Measurements from ENCODE around the gene ROCK1.

ROCK1 gene

DNA sequence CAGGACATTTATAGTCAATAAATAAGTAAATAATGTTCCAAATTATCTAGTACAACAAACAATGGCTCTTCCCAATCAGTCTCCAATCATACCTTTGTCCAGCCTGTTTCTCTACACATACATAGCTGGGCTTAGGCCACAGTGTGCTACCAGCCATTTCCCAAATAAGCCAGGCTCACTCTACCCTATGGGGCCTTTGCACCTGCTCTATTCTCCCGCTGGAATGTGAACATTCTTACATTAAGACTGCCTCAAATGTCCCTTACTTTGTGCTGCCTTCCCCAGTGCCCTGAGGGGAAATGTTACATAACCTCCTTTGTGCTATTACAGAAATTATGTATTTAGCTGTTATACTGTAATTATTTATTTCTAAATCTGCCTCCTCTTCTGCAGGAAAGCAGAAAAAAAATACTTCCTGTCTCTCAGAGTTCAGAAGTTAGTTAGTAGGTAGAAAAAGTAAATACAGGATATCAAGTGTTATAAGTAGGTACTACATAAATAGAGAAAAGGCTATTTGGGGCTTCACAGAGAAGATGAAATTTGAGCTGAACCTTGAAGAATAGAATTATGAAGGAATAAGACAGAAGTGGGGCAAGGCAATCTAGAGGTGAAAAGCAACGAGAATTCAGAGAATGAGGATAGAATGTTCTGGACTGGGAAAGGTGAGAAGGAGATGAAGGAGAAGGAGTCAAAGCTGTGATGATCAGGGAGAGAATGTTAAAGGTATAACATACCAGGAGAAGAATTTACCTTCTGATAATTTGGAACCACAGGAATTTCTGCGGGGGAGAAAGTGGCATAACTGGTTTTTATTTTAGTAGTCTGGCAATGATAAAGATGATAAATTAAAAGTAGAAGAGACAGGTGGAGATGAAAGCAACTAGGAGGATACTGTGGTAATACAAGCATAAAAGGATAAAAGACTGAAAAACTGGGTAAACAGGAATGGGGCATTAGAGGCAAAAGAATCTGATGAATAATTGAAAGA is 37.0 kb downstream of the ROCK1 start:
- no peaks in the 10 kb centered on the region for H3K9me3 ChIP-seq (ENCODE audit: control insufficient read depth, insufficient read depth, low read depth, low read length)
- no peak overlapping the region for H3K27ac ChIP-seq (ENCODE audit: low read depth, low read length)
- no peaks in the 10 kb centered on the region for H3K27me3 ChIP-seq (ENCODE audit: control insufficient read depth, insufficient read depth, low read length)
- H3K36me3 ChIP-seq (ENCODE audit: control insufficient read depth, insufficient read depth, low read length): no peaks in the 10 kb centered on the region
- no peak overlapping the region for H3K4me3 ChIP-seq (ENCODE audit: low read depth, low read length)
- H3K4me1 ChIP-seq (ENCODE audit: control insufficient read depth, insufficient read depth, low read length): no peaks in the 10 kb centered on the region
- H3K9ac ChIP-seq (ENCODE audit: low read length): no peak overlapping the region

DNA sequence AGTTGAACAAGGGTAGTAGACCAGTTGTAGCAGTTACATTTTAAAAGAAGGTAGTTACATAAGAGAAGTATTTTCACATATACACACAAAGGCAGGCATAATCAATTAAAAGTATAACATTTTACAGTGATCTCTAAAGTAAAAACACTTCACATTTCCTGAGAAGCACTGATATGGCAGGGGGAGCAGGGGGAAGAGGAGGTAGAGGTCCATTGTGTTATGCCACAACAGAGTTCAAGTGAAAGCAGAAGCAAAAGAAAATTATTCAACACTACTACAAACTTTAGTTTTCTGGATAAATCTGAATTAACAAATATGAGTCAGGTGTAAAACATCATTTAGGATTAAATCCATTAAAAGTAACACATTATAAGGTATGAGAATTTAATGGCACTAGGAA is 38.4 kb downstream of the ROCK1 start:
- no peaks in the 10 kb centered on the region for H3K9me3 ChIP-seq (ENCODE audit: control insufficient read depth, insufficient read depth, low read depth, low read length)
- no peak overlapping the region for H3K27ac ChIP-seq (ENCODE audit: low read depth, low read length)
- no peaks in the 10 kb centered on the region for H3K36me3 ChIP-seq (ENCODE audit: control insufficient read depth, insufficient read depth, low read length)
- no peaks in the 10 kb centered on the region for H3K4me1 ChIP-seq (ENCODE audit: control insufficient read depth, insufficient read depth, low read length)
- H3K27me3 ChIP-seq (ENCODE audit: control insufficient read depth, insufficient read depth, low read length): no peaks in the 10 kb centered on the region
- no peak overlapping the region for H3K9ac ChIP-seq (ENCODE audit: low read length)
- H3K4me3 ChIP-seq (ENCODE audit: low read depth, low read length): no peak overlapping the region

DNA sequence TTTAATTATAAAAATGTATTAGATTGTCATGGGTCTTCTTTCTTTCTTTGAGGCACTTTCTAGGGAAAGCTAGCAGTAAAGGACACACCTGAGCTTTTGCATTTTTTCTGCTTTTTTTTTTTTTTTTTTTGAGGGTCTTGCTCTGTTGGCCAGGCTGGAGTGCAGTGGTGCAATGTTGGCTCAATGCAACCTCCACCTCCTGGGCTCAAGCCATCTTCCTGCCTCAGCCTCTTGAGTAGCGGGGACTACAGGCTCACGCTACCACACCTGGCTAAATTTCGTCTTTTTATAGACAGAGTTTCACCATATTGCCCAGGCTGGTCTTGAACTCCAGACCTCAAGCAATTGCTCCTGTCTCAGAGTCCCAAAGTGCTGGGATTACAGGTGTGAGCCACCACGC is 40.5 kb downstream of the ROCK1 start:
- H3K4me1 ChIP-seq (ENCODE audit: control insufficient read depth, insufficient read depth, low read length): no peaks in the 10 kb centered on the region
- no peak overlapping the region for H3K9ac ChIP-seq (ENCODE audit: low read length)
- H3K36me3 ChIP-seq (ENCODE audit: control insufficient read depth, insufficient read depth, low read length): no peaks in the 10 kb centered on the region
- H3K4me3 ChIP-seq (ENCODE audit: low read depth, low read length): no peak overlapping the region
- H3K27me3 ChIP-seq (ENCODE audit: control insufficient read depth, insufficient read depth, low read length): no peaks in the 10 kb centered on the region
- no peaks in the 10 kb centered on the region for H3K9me3 ChIP-seq (ENCODE audit: control insufficient read depth, insufficient read depth, low read depth, low read length)
- no peak overlapping the region for H3K27ac ChIP-seq (ENCODE audit: low read depth, low read length)

DNA sequence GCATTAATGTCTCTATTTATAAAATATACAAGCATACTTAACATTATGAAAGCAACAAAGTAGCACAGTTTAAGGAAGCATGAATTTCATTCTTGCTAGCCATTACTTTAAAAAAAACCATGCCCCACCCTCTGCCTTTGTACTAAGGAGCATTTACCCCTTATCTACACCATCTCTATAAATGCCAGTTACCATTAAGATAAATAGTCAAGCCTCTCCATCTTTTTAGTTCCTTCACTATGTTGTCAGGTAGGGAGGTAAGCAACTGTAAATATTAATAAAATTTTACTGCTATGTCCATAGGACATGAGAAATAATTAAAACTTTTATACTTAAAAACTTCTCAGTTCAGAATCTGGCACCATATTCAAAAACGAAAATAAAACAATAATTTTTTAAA is 42.1 kb downstream of the ROCK1 start:
- Histone ChIP-seq H3K9me3 (ENCODE audit: control insufficient read depth, insufficient read depth, low read depth, low read length) (no peaks in the 10 kb centered on the region), H3K4me3 (ENCODE audit: low read depth, low read length) (no peak overlapping the region), H3K9ac (ENCODE audit: low read length) (no peak overlapping the region), H3K27me3 (ENCODE audit: control insufficient read depth, insufficient read depth, low read length) (no peaks in the 10 kb centered on the region), H3K27ac (ENCODE audit: low read depth, low read length) (no peak overlapping the region), H3K4me1 (ENCODE audit: control insufficient read depth, insufficient read depth, low read length) (no peaks in the 10 kb centered on the region), H3K36me3 (ENCODE audit: control insufficient read depth, insufficient read depth, low read length) (no peaks in the 10 kb centered on the region)

DNA sequence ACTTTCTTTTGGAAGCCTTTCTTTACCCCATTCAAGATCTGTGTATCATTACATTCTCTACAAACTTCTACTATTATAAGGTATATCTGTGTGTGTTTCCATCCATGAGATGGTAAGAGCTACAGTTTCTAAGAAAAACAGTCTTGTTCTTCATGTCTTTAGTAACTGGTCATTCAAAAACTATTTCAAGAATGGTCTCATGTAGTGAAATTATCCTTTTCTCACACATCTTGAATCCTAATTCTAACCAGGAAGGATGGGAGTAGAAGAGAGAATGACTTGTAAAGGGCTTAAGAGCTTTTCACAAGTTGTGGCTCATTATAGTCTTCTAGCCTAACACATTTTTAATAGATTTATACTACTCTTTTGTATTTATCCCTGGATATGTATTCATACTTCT is 47.3 kb downstream of the ROCK1 start:
- Histone ChIP-seq H3K9me3 (ENCODE audit: control insufficient read depth, insufficient read depth, low read depth, low read length) (no peaks in the 10 kb centered on the region), H3K36me3 (ENCODE audit: control insufficient read depth, insufficient read depth, low read length) (no peaks in the 10 kb centered on the region), H3K4me3 (ENCODE audit: low read depth, low read length) (no peak overlapping the region), H3K4me1 (ENCODE audit: control insufficient read depth, insufficient read depth, low read length) (no peaks in the 10 kb centered on the region), H3K27ac (ENCODE audit: low read depth, low read length) (no peak overlapping the region), H3K27me3 (ENCODE audit: control insufficient read depth, insufficient read depth, low read length) (no peaks in the 10 kb centered on the region), H3K9ac (ENCODE audit: low read length) (no peak overlapping the region)

DNA sequence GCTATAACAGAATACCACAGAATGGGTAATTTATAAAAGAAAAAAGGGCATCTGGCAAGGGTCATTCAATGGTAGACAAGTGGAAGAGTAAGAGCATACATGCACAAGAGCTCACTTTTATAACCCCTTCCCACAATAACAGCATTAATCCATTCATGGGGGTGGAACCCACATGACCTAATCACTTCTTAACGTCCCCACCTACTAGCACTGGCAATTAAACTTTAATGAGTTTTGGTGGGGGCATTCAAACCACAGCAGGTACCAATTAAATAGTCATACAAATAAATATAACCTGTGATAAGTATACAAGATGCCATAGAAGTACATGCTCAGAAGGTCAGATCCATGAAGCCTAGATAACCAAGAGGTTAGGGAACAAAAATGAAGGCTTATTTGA is 48.6 kb downstream of the ROCK1 start:
- no peaks in the 10 kb centered on the region for H3K27me3 ChIP-seq (ENCODE audit: control insufficient read depth, insufficient read depth, low read length)
- H3K4me3 ChIP-seq (ENCODE audit: low read depth, low read length): no peak overlapping the region
- H3K36me3 ChIP-seq (ENCODE audit: control insufficient read depth, insufficient read depth, low read length): no peaks in the 10 kb centered on the region
- H3K9me3 ChIP-seq (ENCODE audit: control insufficient read depth, insufficient read depth, low read depth, low read length): no peaks in the 10 kb centered on the region
- H3K27ac ChIP-seq (ENCODE audit: low read depth, low read length): no peak overlapping the region
- H3K4me1 ChIP-seq (ENCODE audit: control insufficient read depth, insufficient read depth, low read length): no peaks in the 10 kb centered on the region
- H3K9ac ChIP-seq (ENCODE audit: low read length): no peak overlapping the region

DNA sequence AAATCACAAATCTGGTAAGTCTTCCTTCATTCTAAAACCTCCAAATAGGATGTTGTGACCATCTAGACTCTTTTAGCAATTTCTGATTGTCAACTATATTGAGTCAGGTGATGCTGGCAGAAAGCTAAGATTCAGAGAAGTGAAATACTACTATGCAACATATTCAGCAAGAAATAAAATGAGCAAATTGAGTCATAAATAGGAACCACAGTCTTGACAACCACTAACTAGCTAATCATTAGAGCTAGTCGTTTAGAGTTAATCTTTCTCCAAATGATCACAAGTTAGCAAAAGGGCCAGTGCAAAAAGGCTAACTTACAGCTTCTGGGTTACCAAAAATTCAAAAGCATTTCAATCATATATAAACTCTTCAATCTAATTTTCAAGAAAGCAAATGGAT is 54.5 kb downstream of the ROCK1 start:
- H3K36me3 ChIP-seq (ENCODE audit: control insufficient read depth, insufficient read depth, low read length): no peaks in the 10 kb centered on the region
- no peaks in the 10 kb centered on the region for H3K4me1 ChIP-seq (ENCODE audit: control insufficient read depth, insufficient read depth, low read length)
- no peak overlapping the region for H3K4me3 ChIP-seq (ENCODE audit: low read depth, low read length)
- no peaks in the 10 kb centered on the region for H3K27me3 ChIP-seq (ENCODE audit: control insufficient read depth, insufficient read depth, low read length)
- no peak overlapping the region for H3K9ac ChIP-seq (ENCODE audit: low read length)
- H3K9me3 ChIP-seq (ENCODE audit: control insufficient read depth, insufficient read depth, low read depth, low read length): no peaks in the 10 kb centered on the region
- H3K27ac ChIP-seq (ENCODE audit: low read depth, low read length): no peak overlapping the region

DNA sequence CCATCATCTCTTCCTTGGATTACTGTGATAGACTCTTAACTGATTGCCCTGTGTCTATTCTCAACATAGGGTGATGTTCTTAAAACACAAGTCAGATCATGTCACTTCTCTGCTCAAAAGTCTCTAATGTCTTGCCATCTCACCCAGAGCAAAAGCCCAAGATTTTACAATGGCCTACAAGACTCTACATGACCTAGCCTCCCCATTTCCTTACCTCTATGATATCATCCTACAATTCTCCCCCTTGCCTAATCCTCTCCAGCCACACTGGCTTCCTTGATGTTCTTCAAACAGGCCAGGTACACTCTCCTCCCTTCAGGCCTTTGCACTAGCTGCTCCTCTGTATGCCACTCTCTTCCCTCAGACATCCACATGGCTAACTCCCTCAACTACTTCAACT is 55.1 kb downstream of the ROCK1 start:
- no peaks in the 10 kb centered on the region for H3K9me3 ChIP-seq (ENCODE audit: control insufficient read depth, insufficient read depth, low read depth, low read length)
- no peak overlapping the region for H3K4me3 ChIP-seq (ENCODE audit: low read depth, low read length)
- no peaks in the 10 kb centered on the region for H3K4me1 ChIP-seq (ENCODE audit: control insufficient read depth, insufficient read depth, low read length)
- no peaks in the 10 kb centered on the region for H3K36me3 ChIP-seq (ENCODE audit: control insufficient read depth, insufficient read depth, low read length)
- no peak overlapping the region for H3K27ac ChIP-seq (ENCODE audit: low read depth, low read length)
- H3K9ac ChIP-seq (ENCODE audit: low read length): no peak overlapping the region
- no peaks in the 10 kb centered on the region for H3K27me3 ChIP-seq (ENCODE audit: control insufficient read depth, insufficient read depth, low read length)

DNA sequence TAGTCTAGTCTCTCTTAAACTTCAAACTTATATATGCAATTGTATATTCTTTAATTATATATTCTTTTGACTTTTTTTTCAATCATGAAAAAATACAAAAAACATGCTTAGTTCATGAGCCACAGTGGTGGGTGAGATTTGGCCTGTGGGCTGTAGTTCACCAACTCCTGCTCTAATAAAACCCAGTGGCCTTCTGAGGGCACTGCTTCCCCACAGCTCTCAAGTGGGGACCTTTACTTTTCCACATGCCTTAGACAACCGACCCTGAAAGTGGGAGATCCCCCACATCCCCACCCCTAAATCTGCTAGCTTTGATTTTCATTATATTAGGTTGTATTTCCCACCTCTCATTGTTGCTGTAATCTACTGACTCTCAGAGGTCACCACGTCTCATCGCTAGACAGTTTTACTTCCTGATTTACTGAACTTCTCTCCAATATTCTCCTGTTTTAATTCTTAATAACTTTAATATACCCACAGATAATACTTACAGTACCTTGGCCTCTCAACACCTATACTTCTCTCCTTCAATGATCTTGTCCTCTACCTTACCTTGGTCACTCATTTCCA is 57.3 kb downstream of the ROCK1 start:
- Histone ChIP-seq H3K27ac (ENCODE audit: low read depth, low read length) (no peak overlapping the region), H3K27me3 (ENCODE audit: control insufficient read depth, insufficient read depth, low read length) (no peaks in the 10 kb centered on the region), H3K9me3 (ENCODE audit: control insufficient read depth, insufficient read depth, low read depth, low read length) (no peaks in the 10 kb centered on the region), H3K36me3 (ENCODE audit: control insufficient read depth, insufficient read depth, low read length) (no peaks in the 10 kb centered on the region), H3K4me1 (ENCODE audit: control insufficient read depth, insufficient read depth, low read length) (no peaks in the 10 kb centered on the region), H3K9ac (ENCODE audit: low read length) (no peak overlapping the region), H3K4me3 (ENCODE audit: low read depth, low read length) (no peak overlapping the region)

DNA sequence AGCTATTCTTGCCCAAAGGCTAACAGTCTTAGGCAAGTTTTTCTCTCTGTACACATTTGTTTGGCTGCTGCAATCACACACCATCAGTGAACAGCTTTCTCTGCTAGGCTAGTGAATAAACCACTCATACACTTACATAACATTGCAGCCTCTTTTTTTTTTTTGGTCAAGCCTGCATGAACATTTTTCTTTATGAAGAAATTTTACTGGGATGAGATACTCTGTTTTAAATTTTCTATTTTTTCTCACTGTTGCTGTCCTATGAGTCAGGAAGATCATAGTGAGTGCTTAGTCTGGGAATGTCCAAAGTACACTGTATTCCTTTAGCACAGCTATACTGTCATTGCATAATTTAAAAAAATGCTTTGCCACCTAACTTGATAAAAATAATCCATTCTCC is 58.5 kb downstream of the ROCK1 start:
- no peak overlapping the region for H3K4me3 ChIP-seq (ENCODE audit: low read depth, low read length)
- no peaks in the 10 kb centered on the region for H3K36me3 ChIP-seq (ENCODE audit: control insufficient read depth, insufficient read depth, low read length)
- no peaks in the 10 kb centered on the region for H3K9me3 ChIP-seq (ENCODE audit: control insufficient read depth, insufficient read depth, low read depth, low read length)
- H3K27ac ChIP-seq (ENCODE audit: low read depth, low read length): no peak overlapping the region
- no peaks in the 10 kb centered on the region for H3K27me3 ChIP-seq (ENCODE audit: control insufficient read depth, insufficient read depth, low read length)
- H3K9ac ChIP-seq (ENCODE audit: low read length): no peak overlapping the region
- no peaks in the 10 kb centered on the region for H3K4me1 ChIP-seq (ENCODE audit: control insufficient read depth, insufficient read depth, low read length)

DNA sequence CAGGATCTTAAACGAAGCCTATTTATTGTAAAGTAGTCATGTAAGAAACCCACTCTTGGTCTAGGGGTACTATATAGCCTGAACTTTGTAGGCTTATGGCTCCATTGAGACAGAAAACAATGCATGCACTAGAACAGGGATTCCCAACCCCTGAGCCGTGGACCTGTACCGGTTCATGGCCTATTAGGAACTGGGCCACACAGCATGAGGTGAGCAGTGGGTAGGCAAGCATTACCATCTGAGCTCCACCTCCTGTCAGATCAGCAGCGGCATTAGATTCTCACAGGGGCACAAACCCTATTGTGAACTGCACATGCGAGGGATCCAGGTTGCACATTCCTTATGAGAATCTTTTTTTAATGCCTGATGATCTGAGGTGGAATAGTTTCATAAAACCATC is 59.2 kb downstream of the ROCK1 start:
- H3K27me3 ChIP-seq (ENCODE audit: control insufficient read depth, insufficient read depth, low read length): no peaks in the 10 kb centered on the region
- no peak overlapping the region for H3K4me3 ChIP-seq (ENCODE audit: low read depth, low read length)
- H3K9ac ChIP-seq (ENCODE audit: low read length): no peak overlapping the region
- no peak overlapping the region for H3K27ac ChIP-seq (ENCODE audit: low read depth, low read length)
- no peaks in the 10 kb centered on the region for H3K4me1 ChIP-seq (ENCODE audit: control insufficient read depth, insufficient read depth, low read length)
- H3K9me3 ChIP-seq (ENCODE audit: control insufficient read depth, insufficient read depth, low read depth, low read length): no peaks in the 10 kb centered on the region
- no peaks in the 10 kb centered on the region for H3K36me3 ChIP-seq (ENCODE audit: control insufficient read depth, insufficient read depth, low read length)
